Measurements from ENCODE around the gene MMP2.
A peak's percentile ranks its signal among the peaks of the same experiment; 100 is the strongest.

MMP2 gene

DNA sequence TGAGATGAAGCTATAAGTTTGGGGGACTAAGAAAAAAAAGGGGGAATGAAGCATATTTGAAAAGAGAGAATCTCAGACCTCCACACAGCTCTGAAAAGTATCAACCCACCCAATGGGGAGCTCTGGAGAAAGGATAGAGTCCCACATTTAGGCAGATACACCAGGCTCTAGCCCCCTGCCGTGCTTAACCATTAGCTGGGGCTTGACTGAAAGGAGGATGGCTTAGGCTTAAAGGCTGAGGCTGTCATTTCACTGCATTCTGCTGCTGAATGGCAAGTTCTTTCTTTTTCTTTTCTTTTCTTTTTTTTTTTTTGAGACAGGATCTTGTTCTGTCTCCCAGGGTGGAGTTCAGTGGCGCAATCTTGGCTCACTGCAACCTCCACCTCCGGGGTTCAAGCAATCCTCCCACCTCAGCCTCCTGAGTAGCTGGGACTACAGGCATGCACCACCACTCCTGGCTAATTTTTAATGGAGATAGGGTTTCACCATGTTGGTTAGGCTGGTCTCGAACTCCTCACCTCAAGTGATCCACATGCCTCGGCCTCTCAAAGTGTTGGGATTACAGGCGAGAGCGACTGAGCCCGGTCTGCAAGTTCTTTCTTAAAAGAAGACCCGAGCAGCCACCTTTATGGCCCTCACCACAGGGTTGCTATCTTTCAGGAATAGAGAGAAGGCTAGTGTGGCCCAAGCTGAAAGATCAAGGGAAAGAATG, 9.0 kb upstream of the MMP2 start:
- no peak for DNase-seq (ENCODE audit: low read depth in 2 of 2)

- no peak for DNase-seq (ENCODE audit: low read depth in 2 of 2)
Measured at GRCh38 chr16:55470533-55471371, 8.2 kb upstream of the MMP2 start.

DNA sequence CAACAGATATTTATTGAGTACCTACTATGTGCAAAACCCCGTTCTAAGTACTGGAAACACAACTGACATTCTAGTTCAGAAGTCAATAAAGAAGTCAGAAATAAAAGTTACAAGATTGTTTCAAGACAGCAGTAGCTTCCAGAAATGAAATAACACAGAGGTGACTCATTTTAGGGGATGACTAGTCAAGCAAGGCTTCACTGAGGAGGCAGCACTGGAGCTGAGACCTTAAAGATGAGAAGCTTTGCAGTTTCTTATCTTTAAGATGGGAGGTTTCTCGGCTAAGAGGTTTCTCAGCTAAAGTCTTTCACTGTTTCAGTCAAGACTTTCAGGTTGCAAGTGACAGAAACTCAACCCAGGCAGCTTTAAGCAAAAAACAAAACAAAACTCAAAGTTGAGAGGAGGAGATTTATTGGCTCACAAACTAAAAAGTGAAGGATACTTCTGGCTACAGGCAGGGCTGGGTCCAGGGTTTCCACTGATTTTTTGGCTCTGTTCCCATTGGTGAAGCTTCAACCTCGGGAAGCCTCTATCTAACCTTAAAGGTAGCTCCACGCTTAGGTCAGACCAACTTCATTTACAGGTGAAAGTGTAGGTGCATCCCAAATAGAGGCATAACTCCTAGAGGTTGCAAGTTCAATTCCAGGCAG, 7.4 kb upstream of the MMP2 start:
- peak in 1 of 2 donors; percentile 3 for DNase-seq (ENCODE audit: low read depth in 2 of 2)

DNA sequence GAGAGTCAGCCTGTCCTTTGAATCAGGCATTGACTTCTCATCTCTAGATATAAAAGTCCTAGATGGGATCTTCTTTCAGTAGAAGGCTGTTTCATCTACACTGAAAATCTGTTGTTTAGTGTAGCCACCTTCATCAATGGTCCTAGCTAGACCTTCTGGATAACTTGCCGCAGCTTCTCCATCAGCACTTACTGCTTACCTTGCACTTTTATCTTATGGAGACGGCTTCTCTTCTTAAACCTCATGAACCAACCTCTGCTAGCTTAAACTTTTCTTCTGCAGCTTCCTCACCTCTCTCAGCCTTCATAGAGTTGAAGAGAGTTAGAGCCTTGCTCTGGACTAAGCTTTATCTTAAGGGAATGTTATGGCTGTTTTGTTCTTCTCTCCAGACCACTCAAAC, 5.4 kb upstream of the MMP2 start:
- DNase-seq (ENCODE audit: low read depth in 2 of 2), result no peak

DNA sequence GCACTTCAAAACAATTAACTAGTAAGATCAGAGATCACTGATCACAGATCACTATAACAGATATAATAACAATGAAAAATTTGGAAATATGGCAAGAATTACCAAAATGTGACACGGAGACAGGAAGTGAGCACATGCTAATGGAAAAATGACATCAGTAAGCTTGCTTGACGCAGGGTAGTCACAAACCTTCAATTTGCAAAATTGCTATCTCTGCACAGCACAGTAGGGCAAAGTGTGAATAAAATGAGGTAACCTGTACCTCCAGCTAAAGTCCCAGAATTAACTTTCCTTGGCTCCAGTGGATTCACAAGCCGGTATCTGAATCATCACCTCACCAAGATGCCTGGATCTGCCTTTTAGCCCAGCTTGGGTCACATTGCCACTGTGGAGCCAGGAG, 4.2 kb upstream of the MMP2 start:
- no peak for DNase-seq (ENCODE audit: low read depth in 2 of 2)

GRCh38 chr16:55475919-55476318, 3.1 kb upstream of the MMP2 start:
- DNase-seq (ENCODE audit: low read depth in 2 of 2), result no peak

DNA sequence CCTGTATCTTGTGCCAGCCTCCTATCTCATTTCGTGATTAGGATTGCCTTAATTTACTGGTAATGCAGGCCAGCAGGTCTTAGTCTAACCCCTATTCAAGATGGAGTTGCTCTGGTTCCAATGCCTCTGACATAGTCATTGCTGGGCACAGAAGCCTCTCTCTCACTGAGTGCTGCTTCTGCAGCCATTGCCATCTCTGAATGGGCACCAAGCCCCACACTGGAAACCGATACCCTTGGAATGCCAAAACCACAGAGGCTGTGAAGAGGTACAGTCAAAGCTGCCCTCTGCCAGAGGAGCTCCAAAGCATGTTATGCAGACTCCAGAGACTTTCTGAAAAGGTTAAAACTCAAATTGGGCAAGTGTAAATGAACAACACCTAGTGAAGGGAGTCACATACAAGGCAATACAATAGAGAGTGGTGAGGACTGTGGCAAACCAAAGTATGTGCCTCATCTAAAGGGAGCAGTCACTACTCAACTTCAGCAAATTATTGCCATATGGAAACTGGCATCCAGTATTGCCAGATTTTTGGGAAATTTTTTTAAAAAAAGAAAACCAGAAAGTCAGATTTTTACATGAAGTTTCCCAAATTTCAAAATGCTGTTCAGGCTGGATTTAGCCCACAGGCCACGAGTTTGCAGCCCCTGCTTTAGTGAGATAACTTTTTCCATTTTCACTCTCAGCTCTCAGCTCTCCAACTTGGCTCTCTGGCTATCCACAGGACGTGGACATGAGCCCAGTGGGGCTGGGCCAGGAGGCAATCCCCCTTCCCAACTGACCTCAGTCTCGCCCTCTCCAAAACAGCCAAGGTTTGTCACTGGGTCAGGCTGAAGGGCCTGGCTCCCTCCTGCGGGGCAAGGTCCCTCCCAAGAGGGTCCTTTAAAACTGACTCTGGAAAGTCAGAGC, 2.1 kb upstream of the MMP2 start:
- no peak for DNase-seq (ENCODE audit: low read depth in 2 of 2)

- DNase-seq (ENCODE audit: low read depth in 2 of 2), result no peak
Measured at GRCh38 chr16:55477736-55478135, 1.3 kb upstream of the MMP2 start.

- no peak for DNase-seq (ENCODE audit: low read depth in 2 of 2)
Measured at GRCh38 chr16:55479430-55480140, 587 bp downstream of the MMP2 start.

DNA sequence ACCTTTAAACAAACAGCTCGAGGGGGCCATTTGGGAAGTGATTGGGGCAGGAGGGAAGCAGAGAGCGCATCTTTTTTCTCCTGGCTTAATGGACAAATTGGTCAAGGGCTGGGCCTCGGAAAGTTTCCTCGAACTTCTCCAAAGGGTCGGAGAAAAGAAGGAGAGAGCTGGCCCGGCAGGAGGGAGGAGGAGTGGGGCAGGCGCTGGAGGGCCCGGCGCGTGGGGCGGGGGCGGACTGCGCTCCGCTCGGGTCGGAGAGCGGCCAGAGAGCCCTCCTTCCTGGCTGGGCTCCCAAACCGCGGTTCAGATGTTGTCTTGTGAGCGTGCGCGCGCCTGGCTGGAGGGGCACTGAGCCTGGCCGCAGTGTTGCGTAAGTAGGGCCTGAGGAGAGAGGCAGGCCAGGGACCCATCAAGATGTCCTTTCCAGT, 1.2 kb downstream of the MMP2 start:
- DNase-seq (ENCODE audit: low read depth in 2 of 2), result no peak

DNA sequence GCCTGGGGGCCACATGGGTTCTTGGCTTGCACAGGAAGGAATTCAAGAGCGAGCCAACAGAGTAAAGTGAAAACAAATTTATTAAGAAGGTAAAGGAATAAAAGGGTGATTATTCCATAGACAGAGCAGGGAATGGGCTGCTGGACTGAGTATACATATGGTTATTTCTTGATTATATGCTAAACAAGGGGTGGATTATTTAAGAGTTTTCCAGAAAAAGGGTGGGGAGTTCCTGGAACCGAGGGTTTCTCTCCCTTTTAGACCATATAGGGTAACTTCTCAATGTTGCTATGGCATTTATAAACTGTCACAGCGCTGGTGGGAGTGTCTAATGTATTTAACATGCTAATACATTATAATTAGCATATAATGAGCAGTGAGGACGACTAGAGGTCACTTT, 2.0 kb downstream of the MMP2 start:
- no peak for DNase-seq (ENCODE audit: low read depth in 2 of 2)

GRCh38 chr16:55482056-55482455, 3.1 kb downstream of the MMP2 start:
- DNase-seq (ENCODE audit: low read depth in 2 of 2), result no peak

- no peak for DNase-seq (ENCODE audit: low read depth in 2 of 2)
Measured at GRCh38 chr16:55487048-55487803, 8.2 kb downstream of the MMP2 start.

DNA sequence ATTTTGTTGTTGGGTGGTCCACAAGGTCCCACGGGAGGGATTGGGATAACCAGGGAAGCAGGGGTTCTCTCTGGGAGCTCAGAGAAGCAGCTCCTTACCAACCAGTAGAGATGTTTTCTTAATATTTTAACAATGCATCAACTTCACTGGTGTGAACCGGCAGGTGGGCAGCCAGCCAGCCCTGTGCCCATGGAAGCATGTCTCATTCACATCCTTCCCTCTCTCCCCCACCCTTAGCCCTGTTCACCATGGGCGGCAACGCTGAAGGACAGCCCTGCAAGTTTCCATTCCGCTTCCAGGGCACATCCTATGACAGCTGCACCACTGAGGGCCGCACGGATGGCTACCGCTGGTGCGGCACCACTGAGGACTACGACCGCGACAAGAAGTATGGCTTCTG, 9.3 kb downstream of the MMP2 start:
- no peak for DNase-seq (ENCODE audit: low read depth in 2 of 2)

GRCh38 chr16:55489119-55489955, 10.3 kb downstream of the MMP2 start:
- DNase-seq (ENCODE audit: low read depth in 2 of 2), result no peak

DNA sequence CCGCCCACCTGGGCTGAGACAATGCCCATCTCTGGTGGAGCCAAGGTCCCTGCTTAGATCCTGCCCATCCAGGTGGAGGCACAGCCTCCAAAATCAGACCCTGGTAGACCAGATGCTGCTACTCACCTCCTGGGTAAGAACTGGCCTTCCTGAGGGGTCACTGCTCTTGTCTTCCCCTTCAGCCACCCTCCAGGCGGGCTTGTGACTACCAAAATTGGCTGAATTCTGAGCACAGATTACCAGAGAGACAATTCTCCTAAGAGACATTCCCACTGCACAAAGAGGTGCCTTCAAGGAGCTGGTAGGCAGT, 10.9 kb downstream of the MMP2 start:
- no peak for DNase-seq (ENCODE audit: low read depth in 2 of 2)

DNA sequence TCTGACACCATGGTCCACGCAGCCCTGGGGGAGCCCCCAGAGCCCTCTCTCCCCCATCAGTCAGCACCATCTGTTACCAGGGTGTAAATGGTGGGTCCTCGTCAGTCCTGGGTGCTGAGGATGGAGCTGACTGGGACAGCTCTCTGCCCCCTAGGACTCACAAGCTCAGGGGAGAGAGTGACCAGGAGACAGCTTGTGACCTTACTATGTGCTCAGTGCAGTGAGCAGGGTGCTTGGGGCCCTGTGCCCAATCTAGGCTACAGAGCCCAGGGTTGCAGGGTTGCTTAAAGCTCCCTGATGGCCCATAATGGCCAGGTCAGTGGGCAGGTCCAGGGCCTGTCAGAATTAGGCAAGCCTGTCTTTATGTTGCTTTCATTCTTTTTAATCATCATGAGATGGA, 11.3 kb downstream of the MMP2 start:
- DNase-seq (ENCODE audit: low read depth in 2 of 2), result no peak

DNA sequence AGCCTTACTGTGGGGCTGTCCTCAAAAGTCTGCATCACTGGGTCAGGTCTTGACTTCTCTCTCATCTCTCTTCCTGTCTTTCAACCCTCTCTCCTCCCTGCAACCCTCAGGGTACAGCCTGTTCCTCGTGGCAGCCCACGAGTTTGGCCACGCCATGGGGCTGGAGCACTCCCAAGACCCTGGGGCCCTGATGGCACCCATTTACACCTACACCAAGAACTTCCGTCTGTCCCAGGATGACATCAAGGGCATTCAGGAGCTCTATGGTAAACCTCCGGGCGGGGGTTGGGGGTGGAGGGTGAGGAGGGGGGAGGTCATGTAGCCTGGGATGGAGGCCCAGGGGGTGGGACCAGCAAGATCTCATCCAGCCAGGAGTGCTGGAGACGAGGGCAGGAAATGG, 12.7 kb downstream of the MMP2 start:
- no peak for DNase-seq (ENCODE audit: low read depth in 2 of 2)

DNA sequence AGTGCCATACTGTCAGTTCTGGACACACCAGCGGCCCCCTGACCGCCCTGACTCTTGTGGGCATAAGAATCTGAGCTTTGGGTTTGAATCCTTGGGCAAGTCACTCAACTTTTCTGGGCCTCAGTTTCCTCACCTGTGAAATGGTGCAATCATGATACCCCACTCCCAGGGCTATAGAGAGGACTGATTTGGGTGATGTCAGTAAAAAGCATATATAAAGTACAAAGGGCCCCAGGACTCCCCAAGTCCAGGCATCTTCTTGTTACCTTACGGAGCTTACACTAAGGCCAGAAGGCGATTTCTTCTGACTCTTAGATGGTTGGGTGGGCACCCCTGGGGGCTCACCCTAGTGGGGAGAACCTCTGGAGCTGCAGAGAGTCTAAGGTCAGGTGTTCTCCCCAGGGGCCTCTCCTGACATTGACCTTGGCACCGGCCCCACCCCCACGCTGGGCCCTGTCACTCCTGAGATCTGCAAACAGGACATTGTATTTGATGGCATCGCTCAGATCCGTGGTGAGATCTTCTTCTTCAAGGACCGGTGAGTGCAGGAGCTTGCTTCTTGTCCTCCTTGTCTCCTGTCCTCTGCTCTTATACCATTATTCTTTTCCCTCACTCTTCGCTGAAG, 13.9 kb downstream of the MMP2 start:
- no peak for DNase-seq (ENCODE audit: low read depth in 2 of 2)
